B cell (primary cell): Measurements from ENCODE around the gene TIMP2. TPM values are rescaled to one million over a fixed set of nuclear protein-coding genes. Genes with fewer than 3 reads are reported as not detected.
"Not testable (repeated sequence)": the region's sequence is repeated elsewhere in the genome, so short reads cannot be mapped to it uniquely, and the experiment has no call there.

Source experiments
- ATAC-seq: fragments of 200-7000 bp; cut with Tn5 transposase; one replicate; pipeline ENCODE4 v1.10.0; 2021; ENCODE audit warnings: low read depth, mild to moderate bottlenecking, moderate number of reproducible peaks, moderate library complexity
- CTCF ChIA-PET: fragments of 350-600 bp; sonication (Branson Sonifier 250); formaldehyde crosslinking; loops from one replicate; lab custom pipeline; 2021; ENCODE audit warnings: antibody characterized with exemption, inconsistent platforms; lab: Charles Lee
- POLR2A ChIA-PET: fragments of 350-600 bp; sonication (Branson Sonifier 250); formaldehyde crosslinking; loops from one replicate; lab custom pipeline; 2021; ENCODE audit warnings: antibody characterized with exemption; lab: Charles Lee
- DNase-seq: peaks from one replicate; pipeline ENCODE4 v3.0.0; 2013
- H2AFZ ChIP-seq: 2 replicates; pipeline ENCODE4 v1.6.1; 2012; ENCODE audit warnings: mild to moderate bottlenecking, low read depth, low read length; ENCODE audit not compliant: insufficient read depth, poor library complexity, severe bottlenecking
- H3K27ac ChIP-seq, 2 donors: 1 replicate in 1 of 2; 2 replicates in 1 of 2; pipeline ENCODE4 v1.5.1; 2012 to 2013; ENCODE audit warnings: low read length in 2 of 2, mild to moderate bottlenecking in 2 of 2, moderate library complexity in 1 of 2
- H3K27me3 ChIP-seq, 4 experiments: fragments of 200-600 bp in 1 of 4; sonication (generic) in 1 of 4; replicated peaks in 1 of 4; 1 replicate in 2 of 4; 2 replicates in 2 of 4; pipeline versions ENCODE4 v1.6.1 to v1.7.0; 2013 to 2016; ENCODE audit warnings: low read length in 3 of 4, mild to moderate bottlenecking in 2 of 4, mixed read lengths in 1 of 4, moderate library complexity in 1 of 4; ENCODE audit not compliant: insufficient read depth in 4 of 4, control insufficient read depth in 3 of 4; ENCODE audit errors: control extremely low read depth in 1 of 4
- H3K36me3 ChIP-seq, 2 experiments: replicated peaks in 1 of 2; 1 replicate in 1 of 2; 2 replicates in 1 of 2; pipeline versions ENCODE4 v1.6.1 to v1.7.1; 2013; ENCODE audit warnings: low read length in 1 of 2; ENCODE audit not compliant: insufficient read depth in 2 of 2, control insufficient read depth in 1 of 2; ENCODE audit errors: control extremely low read depth in 1 of 2, extremely low read depth in 1 of 2
- H3K4me1 ChIP-seq, 2 donors: fragments of 200-600 bp in 1 of 2; sonication (generic) in 1 of 2; 1 replicate in 1 of 2; 2 replicates in 1 of 2; pipeline versions ENCODE4 v1.5.1 to v1.6.1; 2013 to 2017; ENCODE audit warnings: low read length in 2 of 2; ENCODE audit not compliant: control insufficient read depth in 2 of 2, insufficient read depth in 2 of 2
- H3K4me2 ChIP-seq: replicated peaks from 2 replicates; pipeline ENCODE3; 2012; ENCODE audit warnings: mild to moderate bottlenecking, low read depth, low read length; ENCODE audit not compliant: poor library complexity, severe bottlenecking
- H3K4me3 ChIP-seq, 5 experiments: fragments of 200-600 bp in 1 of 5; sonication (generic) in 1 of 5; 1 replicate in 3 of 5; 2 replicates in 2 of 5; pipeline versions ENCODE4 v1.5.1 to v1.7.0; 2011 to 2016; ENCODE audit warnings: low read length in 4 of 5, mild to moderate bottlenecking in 4 of 5, low read depth in 2 of 5, control low read depth in 1 of 5, moderate library complexity in 1 of 5; ENCODE audit not compliant: insufficient read depth in 1 of 5; ENCODE audit errors: control extremely low read depth in 1 of 5, extremely low read depth in 1 of 5
- H3K79me2 ChIP-seq: fragments of 200-600 bp; sonication (generic); one replicate; pipeline ENCODE4 v1.6.0; 2016; ENCODE audit warnings: low read length; ENCODE audit not compliant: control insufficient read depth, insufficient read depth
- H3K9ac ChIP-seq: fragments of 200-600 bp; sonication (generic); 2 replicates; pipeline ENCODE4 v1.6.1; 2017; ENCODE audit warnings: mild to moderate bottlenecking, low read length, moderate library complexity
- H3K9me3 ChIP-seq, 3 donors: one replicate each; pipeline versions ENCODE4 v1.6.1 to v1.7.1; 2013; ENCODE audit warnings: low read length in 2 of 3; ENCODE audit not compliant: control insufficient read depth in 2 of 3, insufficient read depth in 1 of 3; ENCODE audit errors: control extremely low read depth in 1 of 3
- H4K20me1 ChIP-seq: 2 replicates; pipeline ENCODE4 v1.6.0; 2012; ENCODE audit warnings: mild to moderate bottlenecking, low read length; ENCODE audit not compliant: insufficient read depth, control insufficient read depth, poor library complexity, severe bottlenecking
- H3K27ac Mint-ChIP-seq: one replicate; pipeline ENCODE4 v1.8.0; 2021; ENCODE audit warnings: mixed read lengths
- H3K27me3 Mint-ChIP-seq: one replicate; pipeline ENCODE4 v1.8.0; 2021; ENCODE audit warnings: mixed read lengths
- H3K4me1 Mint-ChIP-seq: one replicate; pipeline ENCODE4 v1.8.0; 2021; ENCODE audit warnings: mixed read lengths
- H3K4me3 Mint-ChIP-seq: one replicate; pipeline ENCODE4 v1.8.0; 2021; ENCODE audit warnings: mixed read lengths
- H3K9me3 Mint-ChIP-seq: one replicate; pipeline ENCODE4 v1.8.0; 2022; ENCODE audit warnings: mixed read lengths; ENCODE audit not compliant: insufficient read depth
- EZH2 ChIP-seq: IDR thresholded peaks from 2 replicates; pipeline ENCODE4 v1.6.1; 2012; ENCODE audit warnings: borderline replicate concordance, low read depth, mild to moderate bottlenecking, moderate library complexity, low read length; ENCODE audit not compliant: insufficient read depth, poor library complexity, severe bottlenecking
- WGBS: methylation state at CpG from one replicate; pipeline ENCODE4 v1.1.5; 2013; ENCODE audit warnings: missing lambda C conversion rate; ENCODE audit not compliant: insufficient coverage; 5-methylcytosine and 5-hydroxymethylcytosine counted together
- intact Hi-C: fragments of 100-400 bp; cut with micrococcal nuclease; formaldehyde crosslinking; loops from one replicate; pipeline ENCODE4 v1.10.0; 2022
- polyA plus RNA-seq: library from polyadenylated mRNA; depleted of rRNA; stranded (reverse); fragments of >200 nt; gene quantifications from 2 replicates; pipeline ENCODE4 v1.2.3, GENCODE V29; 2012
- total RNA-seq, 2 donors: library from RNA; stranded (reverse); fragments of 120-200 nt in 1 of 2; gene quantifications; 1 replicate in 1 of 2; 2 replicates in 1 of 2; pipeline versions ENCODE4 v1.2.3 to v1.2.4, GENCODE V29; 2013 to 2022
- TF ChIP-seq, protein P1 (sequence below): fragments of 200-600 bp; IDR thresholded peaks from one replicate; pipeline ENCODE4 v1.8.0; 2022; ENCODE audit warnings: antibody characterized with exemption, mild to moderate bottlenecking

Gene TIMP2
- total and polyA plus RNA-seq, 2 donors (not counting 1 experiment from before 2014, with no cell fraction given) = 4.8 to 10.0 TPM

- Mint-ChIP-seq H3K4me1 (peaks cover 15% of the 10 kb centered on the region), H3K4me3 (no peak overlapping the region), H3K9me3 (no peaks in the 10 kb centered on the region), H3K27ac (no peak overlapping the region), H3K27me3 (peaks cover 11% of the 10 kb centered on the region)
- Histone ChIP-seq H3K36me3 (no peaks in the 10 kb centered on the region), H3K27me3 (no peaks in the 10 kb centered on the region), H3K79me2 (peaks cover 28% of the 10 kb centered on the region), H4K20me1 (no peaks in the 10 kb centered on the region), H3K9ac (no peak overlapping the region), H2AFZ (no peak overlapping the region), H3K4me1 (peaks cover 10 to 11% of the 10 kb centered on the region in 2 donors), H3K9me3 (no peaks in the 10 kb centered on the region), H3K4me3 (no peak overlapping the region), H3K27ac (no peak overlapping the region), H3K4me2 (no peak overlapping the region)
- ATAC-seq (no peak), DNase-seq (no peak)
- WGBS = 90% methylated on average over 8 of the region's 8 CpGs
- no peak for TF ChIP-seq EZH2
- TF ChIP-seq, protein P1, sequence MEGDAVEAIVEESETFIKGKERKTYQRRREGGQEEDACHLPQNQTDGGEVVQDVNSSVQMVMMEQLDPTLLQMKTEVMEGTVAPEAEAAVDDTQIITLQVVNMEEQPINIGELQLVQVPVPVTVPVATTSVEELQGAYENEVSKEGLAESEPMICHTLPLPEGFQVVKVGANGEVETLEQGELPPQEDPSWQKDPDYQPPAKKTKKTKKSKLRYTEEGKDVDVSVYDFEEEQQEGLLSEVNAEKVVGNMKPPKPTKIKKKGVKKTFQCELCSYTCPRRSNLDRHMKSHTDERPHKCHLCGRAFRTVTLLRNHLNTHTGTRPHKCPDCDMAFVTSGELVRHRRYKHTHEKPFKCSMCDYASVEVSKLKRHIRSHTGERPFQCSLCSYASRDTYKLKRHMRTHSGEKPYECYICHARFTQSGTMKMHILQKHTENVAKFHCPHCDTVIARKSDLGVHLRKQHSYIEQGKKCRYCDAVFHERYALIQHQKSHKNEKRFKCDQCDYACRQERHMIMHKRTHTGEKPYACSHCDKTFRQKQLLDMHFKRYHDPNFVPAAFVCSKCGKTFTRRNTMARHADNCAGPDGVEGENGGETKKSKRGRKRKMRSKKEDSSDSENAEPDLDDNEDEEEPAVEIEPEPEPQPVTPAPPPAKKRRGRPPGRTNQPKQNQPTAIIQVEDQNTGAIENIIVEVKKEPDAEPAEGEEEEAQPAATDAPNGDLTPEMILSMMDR = no peak
- CTCF ChIA-PET = no interaction called here
- POLR2A ChIA-PET = no interaction called here
- intact Hi-C loops = no loop called here
These were observed 13.1 kb downstream of the TIMP2 start for GRCh38 chr17:78912082-78912481.

GRCh38 chr17:78911543-78911942 is 13.6 kb downstream of the TIMP2 start:
- H3K9ac ChIP-seq, CTCF ChIA-PET, H4K20me1 ChIP-seq, H3K4me2 ChIP-seq, H3K9me3 Mint-ChIP-seq, H3K4me3 ChIP-seq, H3K9me3 ChIP-seq, H3K27me3 ChIP-seq, intact Hi-C loops, H3K27ac ChIP-seq, H3K36me3 ChIP-seq, ATAC-seq, POLR2A ChIA-PET, H2AFZ ChIP-seq, H3K4me3 Mint-ChIP-seq, H3K4me1 ChIP-seq, H3K27ac Mint-ChIP-seq, DNase-seq: not testable (repeated sequence)
- 98% methylated on average over 4 of the region's 7 CpGs for WGBS
- H3K4me1 Mint-ChIP-seq = peaks cover 14% of the 10 kb centered on the region
- peaks cover 11% of the 10 kb centered on the region for H3K27me3 Mint-ChIP-seq
- peaks cover 28% of the 10 kb centered on the region for H3K79me2 ChIP-seq
